Osteoblast (primary cell): ENCODE measurements around the gene FAM13C. TPM values are rescaled to one million over a fixed set of nuclear protein-coding genes. Genes with fewer than 3 reads are reported as not detected.

Experiments used
- DNase-seq: peaks from one replicate; pipeline ENCODE4 v3.0.0; 2011; ENCODE audit warnings: low spot score, mixed read lengths; ENCODE audit not compliant: insufficient read length; ENCODE audit errors: missing footprints
- H2AFZ ChIP-seq: 2 replicates; pipeline ENCODE4 v1.6.0; 2011; ENCODE audit warnings: mild to moderate bottlenecking, low read length
- H3K27ac ChIP-seq: 2 replicates; pipeline ENCODE4 v1.5.1; 2011; ENCODE audit warnings: mild to moderate bottlenecking, low read depth, low read length, moderate library complexity
- H3K27me3 ChIP-seq: 2 replicates; pipeline ENCODE4 v1.6.0; 2012; ENCODE audit warnings: mild to moderate bottlenecking, control low read depth, inconsistent platforms, low read length, moderate library complexity; ENCODE audit not compliant: insufficient read depth
- H3K36me3 ChIP-seq: 2 replicates; pipeline ENCODE4 v1.5.1; 2011; ENCODE audit warnings: mild to moderate bottlenecking, low read length, control low read depth, moderate library complexity; ENCODE audit not compliant: insufficient read depth
- H3K4me1 ChIP-seq: 2 replicates; pipeline ENCODE4 v1.5.1; 2011; ENCODE audit warnings: mild to moderate bottlenecking, low read length, control low read depth, moderate library complexity; ENCODE audit not compliant: insufficient read depth
- H3K4me2 ChIP-seq: 2 replicates; pipeline ENCODE4 v1.6.0; 2011; ENCODE audit warnings: mild to moderate bottlenecking, low read length; ENCODE audit not compliant: insufficient read depth
- H3K4me3 ChIP-seq: fragments of 200-600 bp; sonication (generic); 3 replicates; pipeline ENCODE4 v1.5.1; 2012; ENCODE audit warnings: mild to moderate bottlenecking, low read length, inconsistent platforms; ENCODE audit not compliant: insufficient read depth
- H3K79me2 ChIP-seq: 2 replicates; pipeline ENCODE4 v1.6.0; 2012; ENCODE audit warnings: mild to moderate bottlenecking, low read length, control low read depth, inconsistent platforms; ENCODE audit not compliant: insufficient read depth
- H3K9me3 ChIP-seq: 2 replicates; pipeline ENCODE4 v1.5.1; 2011; ENCODE audit warnings: low read depth, low read length, control low read depth
- H4K20me1 ChIP-seq: 2 replicates; pipeline ENCODE4 v1.6.0; 2012; ENCODE audit warnings: mild to moderate bottlenecking, low read length, control low read depth; ENCODE audit not compliant: insufficient read depth
- CTCF ChIP-seq: IDR thresholded peaks from 2 replicates; pipeline ENCODE4 v1.5.1; 2011; ENCODE audit warnings: mild to moderate bottlenecking, low read depth, low read length, moderate library complexity; ENCODE audit errors: extremely low read depth
- total RNA-seq: library from RNA; depleted of rRNA; stranded (reverse); fragments of >200 nt; gene quantifications from 2 replicates; pipeline ENCODE4 v1.2.3, GENCODE V29; 2012

The FAM13C gene
- total RNA-seq, 1 donor: 6.5 TPM

GRCh38 chr10:59216178-59216869 is 146.0 kb downstream of the FAM13C start:
- no peak for DNase-seq
- Histone ChIP-seq H3K9me3 (no peaks in the 10 kb centered on the region), H3K27ac (no peak overlapping the region), H3K79me2 (no peaks in the 10 kb centered on the region), H3K27me3 (peaks cover 10% of the 10 kb centered on the region), H4K20me1 (no peaks in the 10 kb centered on the region), H3K4me1 (no peaks in the 10 kb centered on the region), H3K36me3 (no peaks in the 10 kb centered on the region), H2AFZ (no peak overlapping the region), H3K4me2 (no peak overlapping the region), H3K4me3 (no peak overlapping the region)
- no peak for TF ChIP-seq CTCF

DNA sequence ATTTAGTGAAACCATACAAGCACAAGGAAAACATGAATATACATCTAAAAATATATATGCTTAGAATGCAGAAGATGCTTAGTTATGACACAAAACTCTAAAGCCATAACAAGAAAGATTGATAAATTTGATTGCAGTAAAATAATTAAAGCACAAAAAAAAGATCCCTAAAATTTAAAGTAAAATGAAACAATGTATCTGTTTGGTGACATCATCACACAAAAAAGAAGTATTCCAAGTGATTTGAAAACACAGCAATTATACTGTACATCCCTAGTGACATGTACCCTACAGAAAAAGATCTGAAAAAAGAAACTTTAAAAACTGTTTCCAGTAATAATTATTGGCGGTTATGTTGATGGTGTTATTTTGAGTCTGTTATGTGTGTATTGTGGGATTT is 148.2 kb downstream of the FAM13C start:
- H3K79me2 ChIP-seq: no peaks in the 10 kb centered on the region
- no peak overlapping the region for H3K4me2 ChIP-seq
- peaks cover 10% of the 10 kb centered on the region for H3K27me3 ChIP-seq
- TF ChIP-seq CTCF: no peak
- no peaks in the 10 kb centered on the region for H3K36me3 ChIP-seq
- DNase-seq: no peak
- no peaks in the 10 kb centered on the region for H3K4me1 ChIP-seq
- no peak overlapping the region for H2AFZ ChIP-seq
- H4K20me1 ChIP-seq: no peaks in the 10 kb centered on the region
- H3K4me3 ChIP-seq: no peak overlapping the region
- H3K9me3 ChIP-seq: no peaks in the 10 kb centered on the region
- no peak overlapping the region for H3K27ac ChIP-seq

- DNase-seq: no peak
- H3K36me3 ChIP-seq: no peaks in the 10 kb centered on the region
- no peak for TF ChIP-seq CTCF
- H2AFZ ChIP-seq: no peak overlapping the region
- H4K20me1 ChIP-seq: no peaks in the 10 kb centered on the region
- H3K4me3 ChIP-seq: no peak overlapping the region
- H3K9me3 ChIP-seq: no peaks in the 10 kb centered on the region
- H3K79me2 ChIP-seq: no peaks in the 10 kb centered on the region
- no peak overlapping the region for H3K27ac ChIP-seq
- H3K4me1 ChIP-seq: no peaks in the 10 kb centered on the region
- H3K4me2 ChIP-seq: no peak overlapping the region
- H3K27me3 ChIP-seq: peaks cover 10% of the 10 kb centered on the region
These were observed 150.0 kb downstream of the FAM13C start for GRCh38 chr10:59212301-59212798.

DNA sequence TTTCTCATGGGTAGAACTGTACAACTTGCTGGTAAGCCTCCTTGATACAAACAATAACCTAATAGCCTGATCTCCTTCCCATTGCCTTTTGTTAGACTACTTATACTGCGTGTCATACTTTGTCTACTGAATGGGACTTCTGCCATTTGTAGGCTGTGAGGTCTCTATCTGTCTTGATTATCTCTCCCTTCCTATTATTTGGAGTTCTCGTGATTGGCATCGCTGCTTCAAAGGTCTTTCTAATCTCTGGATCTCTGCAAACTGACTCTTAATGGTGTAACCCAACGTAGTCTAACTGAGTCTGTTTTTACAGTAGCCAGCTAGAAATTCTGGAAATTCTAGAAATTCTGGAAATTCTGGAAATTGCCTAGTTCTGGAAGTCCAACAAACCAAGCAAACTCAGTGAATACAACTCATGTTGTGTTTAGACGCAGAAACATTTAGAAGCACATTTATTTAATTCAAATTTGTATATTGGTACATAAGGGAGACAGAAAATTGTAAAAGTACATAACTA is 156.1 kb downstream of the FAM13C start:
- Histone ChIP-seq H4K20me1 (no peaks in the 10 kb centered on the region), H3K4me1 (no peaks in the 10 kb centered on the region), H3K79me2 (no peaks in the 10 kb centered on the region), H3K9me3 (no peaks in the 10 kb centered on the region), H3K4me3 (no peak overlapping the region), H3K4me2 (no peak overlapping the region), H3K27ac (no peak overlapping the region), H3K27me3 (no peaks in the 10 kb centered on the region), H2AFZ (no peak overlapping the region), H3K36me3 (no peaks in the 10 kb centered on the region)
- no peak for TF ChIP-seq CTCF
- DNase-seq: no peak

Other genes starting within 250 kb of the FAM13C start
- gene PHYHIPL, start 185.9 kb downstream of the FAM13C start, total RNA-seq: not detected in 2 replicates